DMS 273 treated with DMSO at 0.1 percent for 48 hours (cell line): Measurements from ENCODE around the gene PRSS23.
"Not testable (repeated sequence)": the region's sequence is repeated elsewhere in the genome, so short reads cannot be mapped to it uniquely, and the experiment has no call there.

Experiments
- DNase-seq: peaks from one replicate; lab custom pipeline; 2025; lab: John Stamatoyannopoulos, UW

Gene PRSS23

DNA sequence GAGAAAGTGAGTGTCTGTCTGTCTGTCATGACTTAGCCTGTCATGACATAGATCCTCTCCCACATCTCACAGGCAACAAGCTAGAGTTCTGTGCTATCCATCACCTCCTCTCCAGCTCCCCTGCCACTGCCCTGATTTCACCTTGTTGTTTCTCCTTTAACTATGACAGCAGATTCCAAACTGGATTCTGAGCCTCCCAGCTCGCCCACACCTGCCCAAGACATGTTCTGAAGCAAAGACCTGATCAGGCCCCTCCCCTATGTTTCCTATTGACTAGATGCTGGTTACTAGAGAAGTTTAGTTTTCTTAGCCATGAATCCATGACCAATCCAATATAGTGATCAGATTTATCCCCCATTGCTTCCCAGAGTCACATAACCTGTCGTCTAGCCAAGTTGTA, 15.4 kb downstream of the PRSS23 start:
- no peak for DNase-seq

DNA sequence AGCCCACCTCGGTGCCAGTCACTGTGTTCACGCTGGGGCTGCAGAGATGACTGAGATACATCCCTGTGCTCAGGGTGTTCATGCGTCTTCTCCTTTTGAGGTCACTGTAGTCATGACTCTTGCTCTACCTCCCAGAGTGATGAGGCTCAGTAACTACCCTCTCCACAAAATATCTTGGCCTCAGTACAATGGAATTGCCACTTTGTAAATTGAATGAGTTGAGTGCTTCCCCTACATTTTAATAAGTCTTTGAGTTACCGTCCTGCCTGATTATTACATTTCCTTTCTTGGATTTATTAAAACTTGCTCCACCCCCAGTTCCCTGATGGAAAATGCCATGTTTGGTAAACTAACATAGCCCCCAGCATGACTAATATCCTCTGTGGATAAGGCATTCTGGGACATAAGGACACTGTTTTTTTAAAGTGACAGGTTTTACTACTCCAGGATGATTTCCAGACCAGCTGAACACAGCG, 15.9 kb downstream of the PRSS23 start:
- no peak for DNase-seq

DNA sequence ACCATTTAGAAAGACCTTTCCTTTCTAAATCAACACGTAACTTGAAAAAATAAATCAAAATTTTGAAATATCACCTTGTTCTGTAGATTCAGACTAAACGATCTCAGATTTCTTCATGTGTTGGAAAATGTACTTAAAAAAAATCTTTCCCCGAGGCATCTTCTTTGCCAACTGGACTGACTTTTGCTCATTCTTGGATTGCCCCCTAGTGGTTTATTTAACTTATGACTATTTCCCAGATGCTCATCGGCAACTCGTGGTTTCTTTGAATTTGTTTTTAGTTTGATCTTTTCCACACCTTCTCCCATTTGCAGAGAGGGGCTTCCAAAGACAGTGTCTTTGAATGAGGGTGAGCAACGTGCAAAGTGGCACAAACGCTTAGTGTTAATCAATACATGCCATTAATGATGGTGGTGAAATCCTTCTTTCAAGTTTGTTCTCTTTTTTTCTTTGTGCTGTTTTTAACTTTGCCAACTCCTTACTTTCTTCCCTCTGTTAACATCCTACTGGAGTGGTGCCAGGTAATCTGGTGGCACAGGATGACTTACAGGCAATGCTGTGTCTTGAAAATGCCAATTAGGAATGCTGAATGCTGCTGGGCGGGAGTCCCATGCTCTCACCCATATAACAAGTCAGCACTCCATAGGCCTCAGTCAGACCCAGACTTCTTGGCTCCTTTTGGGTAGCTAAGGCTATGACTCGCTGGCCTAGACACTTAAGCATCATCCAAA, 18.3 kb downstream of the PRSS23 start:
- peak; percentile 52 for DNase-seq

DNA sequence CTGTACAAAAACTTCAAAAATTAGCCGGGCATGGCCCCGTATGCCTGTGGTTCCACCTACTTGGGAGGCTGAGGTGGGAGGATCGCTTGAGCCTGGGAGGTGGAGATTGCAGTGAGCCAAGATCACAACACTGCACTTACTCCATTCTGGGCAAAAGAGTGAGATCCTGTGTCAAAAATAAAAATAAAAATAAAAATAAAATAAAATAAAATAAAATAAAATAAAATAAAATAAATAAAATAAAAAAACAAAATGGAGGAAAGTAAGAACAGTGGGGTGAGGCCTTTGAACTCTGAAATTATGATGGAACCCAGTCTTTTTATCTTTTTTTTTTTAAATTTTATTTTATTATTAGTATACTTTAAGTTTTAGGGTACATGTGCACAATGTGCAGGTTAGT, 23.8 kb downstream of the PRSS23 start:
- not testable (repeated sequence) for DNase-seq

DNA sequence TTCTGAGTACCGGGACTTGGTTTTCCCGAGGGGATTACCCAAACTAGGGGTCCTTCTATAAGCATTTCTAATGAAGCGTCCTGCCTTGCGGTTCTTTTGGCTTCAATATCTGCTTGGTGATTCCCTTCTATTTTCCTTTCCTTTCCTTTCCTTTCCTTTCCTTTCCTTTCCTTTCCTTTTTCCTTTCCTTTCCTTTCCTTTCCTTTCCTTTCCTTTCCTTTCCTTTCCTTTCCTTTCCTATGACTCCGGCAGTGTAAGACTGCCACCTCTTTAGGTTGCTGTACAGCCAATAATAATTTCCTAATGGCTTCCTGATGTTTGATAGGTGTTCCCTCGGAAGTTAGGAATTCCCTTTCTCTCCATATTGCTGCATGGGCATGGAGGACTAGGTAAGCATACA, 34.0 kb downstream of the PRSS23 start:
- DNase-seq, result not testable (repeated sequence)

DNA sequence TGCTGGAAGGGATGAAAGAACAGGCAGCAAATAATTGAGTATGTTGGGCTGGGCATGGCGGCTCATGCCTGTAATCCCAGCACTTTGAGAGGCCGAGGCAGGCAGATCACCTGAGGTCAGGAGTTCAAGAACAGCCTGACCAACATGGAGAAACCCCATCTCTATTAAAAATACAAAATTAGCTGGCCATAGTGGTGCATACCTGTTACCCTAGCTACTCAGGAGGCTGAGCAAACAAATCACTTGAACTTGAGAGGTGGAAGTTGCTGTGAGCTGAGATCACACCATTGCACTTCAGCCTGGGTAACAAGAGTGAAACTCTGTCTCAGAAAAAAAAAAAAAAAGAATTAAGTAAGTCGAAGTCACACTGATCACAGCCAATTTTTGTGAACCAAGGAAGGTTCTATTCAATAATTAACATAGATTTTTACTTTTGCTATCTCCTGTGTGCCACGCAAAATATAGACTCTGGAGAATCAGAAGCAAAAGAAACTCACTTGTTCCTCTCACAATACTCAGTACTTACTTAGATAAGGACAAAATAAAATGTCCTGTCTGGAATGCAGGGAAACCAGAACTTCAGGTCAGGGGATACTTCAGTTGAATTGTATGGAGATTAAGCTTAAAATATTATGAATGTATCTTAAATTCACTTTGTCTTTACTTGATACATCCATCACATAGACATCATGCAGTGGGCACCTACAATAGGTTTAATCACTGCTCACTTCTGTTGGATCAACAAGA, 44.6 kb downstream of the PRSS23 start:
- not testable (repeated sequence) for DNase-seq

DNA sequence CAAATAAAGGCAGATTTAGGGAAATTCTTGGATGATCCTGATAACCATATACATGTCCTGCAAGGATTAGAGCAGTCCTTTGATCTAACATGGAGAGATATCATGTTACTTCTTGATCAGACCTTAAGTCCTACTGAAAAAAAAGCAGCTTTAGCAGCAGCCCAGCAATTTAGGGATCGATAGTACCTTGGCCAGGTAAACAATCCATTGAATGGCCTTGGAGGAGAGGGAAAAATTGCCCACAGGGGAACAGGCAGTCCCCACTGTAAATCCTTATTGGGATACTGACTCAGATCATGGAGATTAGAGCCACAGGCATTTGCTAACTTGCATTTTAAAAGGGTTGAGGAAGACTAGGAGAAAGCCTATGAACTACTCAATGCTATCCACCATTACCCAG, 47.8 kb downstream of the PRSS23 start:
- no peak for DNase-seq

DNA sequence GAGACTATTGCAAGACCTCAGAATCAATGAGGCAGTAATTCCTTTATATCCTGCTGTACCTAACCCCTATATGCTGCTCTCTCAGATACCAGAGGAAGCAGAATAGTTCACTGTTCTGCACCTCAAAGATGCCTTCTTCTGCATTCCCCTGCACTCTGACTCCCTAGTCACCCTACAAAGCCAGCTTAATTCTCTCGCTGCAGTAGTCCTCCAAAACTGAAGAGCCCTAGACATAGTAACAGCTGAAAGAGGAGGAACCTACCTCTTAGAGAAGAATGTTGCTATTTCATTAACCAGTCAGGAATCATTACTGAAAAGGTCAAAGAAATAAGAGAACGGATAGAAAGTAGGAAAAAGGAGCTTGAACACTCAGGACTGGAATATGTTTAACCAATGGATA, 49.3 kb downstream of the PRSS23 start:
- DNase-seq, result no peak
